T follicular helper cell (primary cell): ENCODE results near the gene OSBPL5.

Experiments
- DNase-seq: peaks from one replicate; pipeline ENCODE4 v3.0.0-alpha.2; 2020; ENCODE audit warnings: low read depth

Gene OSBPL5

DNA sequence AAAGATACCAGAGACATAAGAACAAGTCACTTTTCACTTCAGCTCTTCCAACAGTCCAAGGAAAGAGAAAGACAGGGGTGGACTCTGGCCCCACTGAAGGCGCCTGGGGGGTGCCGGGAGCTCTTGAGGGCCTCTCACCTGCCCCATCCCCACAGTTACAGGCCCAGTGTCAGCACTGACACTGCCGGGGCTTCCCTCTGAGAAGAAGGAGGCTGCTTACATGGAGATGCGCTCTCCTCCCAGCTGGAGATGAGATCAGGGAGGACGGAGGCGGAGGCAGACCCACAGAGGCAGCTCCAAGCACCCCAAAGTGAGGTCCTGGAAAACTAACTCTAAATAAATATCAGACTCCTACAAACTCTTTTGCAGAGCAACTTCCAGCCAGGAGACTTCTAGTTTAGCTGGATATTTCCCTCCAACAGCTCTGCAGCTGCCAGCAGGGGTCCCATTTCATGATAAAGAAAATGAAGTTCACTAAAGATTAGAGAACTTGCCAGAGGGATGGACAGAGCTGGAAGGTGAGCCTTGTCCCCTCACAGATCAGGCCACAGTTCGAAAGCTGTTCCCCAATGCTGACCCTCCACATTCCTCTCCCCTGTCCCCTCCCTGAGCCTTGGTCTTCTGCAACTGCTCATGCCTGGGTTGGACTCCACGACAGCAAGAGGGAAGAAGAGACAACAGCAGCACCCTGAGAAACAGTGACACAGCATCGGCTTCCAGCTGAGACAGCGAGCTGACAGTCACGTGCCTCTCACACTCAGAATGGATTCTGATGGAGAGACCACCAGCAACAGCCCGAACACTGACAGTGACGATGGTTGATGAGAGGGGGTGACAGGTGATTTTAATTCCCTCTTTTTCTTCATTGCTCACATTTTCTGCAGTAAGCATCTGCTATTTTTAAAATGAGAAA is 113.7 kb downstream of the OSBPL5 start:
- DNase-seq = no peak

- no peak for DNase-seq
Observed at GRCh38 chr11:3050386-3051195, 114.5 kb downstream of the OSBPL5 start.

- DNase-seq = peak; percentile 35
Observed at GRCh38 chr11:3049430-3050243, 115.5 kb downstream of the OSBPL5 start.

DNA sequence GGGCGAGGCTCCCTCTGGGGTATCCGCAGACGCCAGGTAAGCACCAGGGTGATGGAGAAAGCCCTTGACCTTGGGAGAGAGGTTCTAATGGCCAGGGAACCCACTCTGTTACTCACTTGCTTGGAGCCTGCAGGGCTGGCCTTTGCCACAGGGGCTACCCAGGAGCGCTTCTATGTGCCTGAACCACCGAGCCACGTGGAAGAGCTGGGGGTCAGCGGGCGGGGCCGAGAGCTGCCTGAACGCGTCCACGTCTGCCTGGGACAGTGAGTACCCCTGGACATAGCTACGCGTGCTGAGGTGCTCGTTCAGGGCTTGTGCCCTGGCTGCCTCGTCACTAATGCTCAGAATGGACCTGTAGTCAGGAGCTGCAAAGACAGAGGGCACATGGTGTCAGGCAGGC is 117.5 kb downstream of the OSBPL5 start:
- DNase-seq = no peak

- DNase-seq = no peak
Observed at GRCh38 chr11:3046641-3047040, 118.5 kb downstream of the OSBPL5 start.

- DNase-seq = no peak
Observed at GRCh38 chr11:3046190-3046589, 118.9 kb downstream of the OSBPL5 start.

DNA sequence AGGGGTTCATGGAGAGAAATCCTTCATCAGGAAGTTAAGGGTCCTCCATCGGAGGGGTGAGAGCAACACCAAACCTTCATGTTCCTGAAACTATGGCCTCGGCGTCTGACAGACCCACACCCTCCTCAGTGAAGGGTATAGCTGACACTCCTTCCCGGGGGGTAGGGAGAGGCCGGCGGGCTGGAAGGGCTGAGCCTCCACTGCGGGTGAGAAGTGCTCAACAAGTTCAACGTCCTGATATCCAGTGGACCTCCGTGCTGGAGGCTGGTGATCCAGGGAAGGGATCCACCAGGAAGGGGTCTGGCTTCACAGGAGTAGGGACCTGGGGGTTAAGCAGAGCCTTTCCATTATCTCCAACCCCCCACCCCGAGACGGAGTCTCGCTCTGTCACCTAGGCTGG is 120.2 kb downstream of the OSBPL5 start:
- DNase-seq = no peak

GRCh38 chr11:3044004-3044403 is 121.1 kb downstream of the OSBPL5 start:
- no peak for DNase-seq

- no peak for DNase-seq
Observed at GRCh38 chr11:3043315-3043871, 121.7 kb downstream of the OSBPL5 start.

DNA sequence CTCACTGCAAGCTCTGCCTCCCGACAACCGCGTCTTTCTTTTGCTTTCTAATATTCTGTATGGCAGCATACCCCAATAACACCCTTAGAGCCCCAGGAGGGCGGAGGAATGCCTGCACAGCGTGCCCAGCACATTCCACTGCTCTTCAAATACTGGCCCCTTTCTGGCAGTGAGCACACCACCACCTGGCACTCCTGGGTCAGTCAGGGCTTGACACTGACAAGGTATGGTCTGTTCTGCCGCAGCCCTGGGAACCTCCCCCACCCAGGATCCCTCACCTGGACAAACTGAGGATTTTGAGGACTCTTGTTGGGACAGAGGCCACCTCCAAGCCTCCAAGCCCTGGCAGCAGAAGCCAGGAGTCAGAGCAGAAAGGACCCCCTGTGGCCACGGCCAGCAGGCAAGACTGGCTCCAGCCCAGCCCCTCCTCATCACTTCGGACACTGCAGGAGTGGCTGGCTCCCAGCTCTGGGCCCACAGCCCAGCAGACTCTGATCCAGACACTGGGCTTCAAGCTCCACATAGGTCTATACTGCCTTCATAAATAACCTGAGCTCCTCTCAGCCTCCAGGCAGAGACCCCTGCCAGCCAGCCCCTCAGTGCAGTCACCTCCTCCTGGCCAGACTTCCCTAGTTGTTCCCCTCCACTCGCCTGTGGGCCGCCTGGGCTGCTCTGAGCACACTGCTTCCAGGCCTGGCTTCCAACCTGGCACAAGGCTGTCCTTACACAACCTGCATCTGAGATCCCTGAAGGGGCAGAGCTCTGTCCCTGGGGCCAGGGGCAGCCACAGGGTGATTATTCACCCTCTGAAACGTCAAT is 122.4 kb downstream of the OSBPL5 start:
- no peak for DNase-seq

DNA sequence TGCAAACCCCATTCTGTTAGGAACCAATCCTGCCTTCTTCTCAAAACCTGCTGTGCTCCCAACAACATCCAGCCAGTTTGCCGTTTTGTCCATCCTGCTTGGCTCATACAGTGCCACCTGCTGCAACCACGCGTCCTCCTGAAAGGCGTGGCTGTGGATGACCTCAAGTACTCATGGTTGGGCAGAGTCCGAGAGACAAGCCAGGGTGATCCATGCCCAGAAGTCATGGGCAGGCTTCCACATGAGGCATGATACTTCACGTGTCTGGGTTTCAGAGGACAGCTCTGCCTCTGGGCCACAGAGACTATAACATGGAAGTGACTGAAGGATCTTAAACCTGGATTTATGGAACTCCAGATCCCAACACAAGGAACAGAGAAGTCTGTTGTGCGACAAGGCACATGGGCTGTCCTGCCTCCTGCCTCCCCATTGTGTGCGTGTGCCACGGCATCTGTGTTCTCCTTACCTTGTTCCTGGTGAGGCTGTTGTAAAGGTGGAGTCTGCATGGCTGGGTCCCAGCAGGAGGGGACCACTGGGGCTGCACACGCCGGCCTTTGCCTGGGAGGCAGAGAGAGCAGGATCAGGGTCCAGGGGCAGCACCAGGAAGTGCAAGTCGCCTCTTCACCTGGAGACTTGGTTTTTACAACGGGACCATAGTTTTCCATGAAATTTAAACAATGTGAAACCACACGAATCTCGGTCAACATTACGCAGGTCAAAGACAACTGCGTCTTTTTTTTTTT is 123.2 kb downstream of the OSBPL5 start:
- DNase-seq = no peak

DNA sequence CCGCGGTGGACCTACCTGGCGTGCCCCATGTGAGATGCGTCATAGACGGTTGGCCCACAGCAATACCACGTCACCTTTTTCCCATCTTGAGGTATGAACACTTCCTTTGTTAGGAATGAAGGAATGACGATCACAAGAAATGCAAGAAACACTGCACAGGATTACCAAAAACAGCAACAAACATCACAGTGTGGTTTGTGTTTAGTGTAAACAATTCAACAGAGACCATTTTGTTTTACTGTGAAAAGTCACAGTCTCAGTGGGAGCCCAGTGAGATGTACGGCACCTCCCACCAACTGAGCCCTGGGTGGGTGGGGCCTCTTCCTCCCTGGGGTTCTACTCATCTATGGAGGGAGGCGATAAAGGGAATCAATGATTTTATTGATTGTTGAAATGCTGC is 124.2 kb downstream of the OSBPL5 start:
- DNase-seq = no peak

DNA sequence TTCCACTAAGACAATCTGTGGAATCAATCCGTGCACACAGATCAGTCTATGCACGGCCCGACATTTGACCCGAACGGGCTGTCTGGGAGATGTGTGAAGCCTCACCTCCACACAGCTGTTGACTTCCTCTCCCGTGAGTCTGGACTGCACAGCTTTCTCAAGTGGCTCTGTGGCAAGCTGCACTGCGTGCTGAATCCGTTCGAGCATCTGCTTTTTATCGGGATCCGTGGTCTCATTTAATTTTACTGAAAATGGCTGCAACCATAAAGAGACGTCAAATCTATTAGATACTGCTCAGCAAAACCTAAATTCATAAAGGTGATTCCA is 127.2 kb downstream of the OSBPL5 start:
- no peak for DNase-seq
